HEK293 (cell line): ENCODE data around the gene QARS1.
A peak's percentile ranks its signal among the peaks of the same experiment; 100 is the strongest.

Source experiments
- CTCF ChIA-PET: fragments of 350-600 bp; formaldehyde crosslinking; extraction: SDS; loops from one replicate; lab custom pipeline; 2021; ENCODE audit warnings: antibody characterized with exemption; lab: Yijun Ruan, JAX
- POLR2A ChIA-PET: fragments of 300-600 bp; formaldehyde crosslinking; extraction: SDS; loops from one replicate; lab custom pipeline; 2020; ENCODE audit warnings: antibody characterized with exemption, inconsistent platforms; lab: Yijun Ruan, JAX
- H3K27ac ChIP-seq: fragments of 200-500 bp; sonication (Bioruptor generic); 2 replicates; pipeline ENCODE4 v1.5.1; 2014; ENCODE audit warnings: low read depth, low read length, control low read depth, inconsistent platforms; ENCODE audit errors: extremely low read depth
- H3K36me3 ChIP-seq, 2 experiments: fragments of 200-500 bp in 1 of 2; sonication (Bioruptor generic) in 1 of 2; 1 replicate in 1 of 2; 2 replicates in 1 of 2; pipeline ENCODE4 v1.5.1; 2014 to 2017; ENCODE audit warnings: inconsistent platforms in 2 of 2, low read length in 2 of 2; ENCODE audit not compliant: control insufficient read depth in 2 of 2, insufficient read depth in 1 of 2
- H3K4me1 ChIP-seq: fragments of 200-500 bp; sonication (Bioruptor generic); 2 replicates; pipeline ENCODE4 v1.5.1; 2014; ENCODE audit warnings: mild to moderate bottlenecking, low read length, inconsistent platforms; ENCODE audit not compliant: control insufficient read depth, insufficient read depth
- H3K4me3 ChIP-seq: 2 replicates; pipeline ENCODE4 v1.5.1; 2011; ENCODE audit warnings: low read depth, mild to moderate bottlenecking, control low read depth, low read length, moderate library complexity
- H3K9me3 ChIP-seq: fragments of 200-500 bp; sonication (Bioruptor generic); 2 replicates; pipeline ENCODE4 v1.5.1; 2014; ENCODE audit warnings: low read depth, low read length, inconsistent platforms; ENCODE audit not compliant: control insufficient read depth, insufficient read depth
- GLI4 ChIP-seq: fragments of 450-650 bp; formaldehyde crosslinking; IDR thresholded peaks from 2 replicates; pipeline ENCODE4 v1.5.1; 2016; ENCODE audit warnings: missing biosample characterization, missing genetic modification characterization
- GLIS2 ChIP-seq: fragments of 450-650 bp; formaldehyde crosslinking; IDR thresholded peaks from 2 replicates; pipeline ENCODE4 v1.5.1; 2016; ENCODE audit warnings: missing biosample characterization, missing genetic modification characterization
- SETDB1 ChIP-seq: IDR thresholded peaks from one replicate; pipeline ENCODE4 v1.6.1; 2017; ENCODE audit warnings: mild to moderate bottlenecking, low read length, moderate library complexity, mixed read lengths; ENCODE audit not compliant: insufficient read length
- SP2 ChIP-seq: fragments of 450-650 bp; formaldehyde crosslinking; IDR thresholded peaks from 2 replicates; pipeline ENCODE4 v1.5.1; 2016; ENCODE audit warnings: missing biosample characterization, missing genetic modification characterization
- TCF7L2 ChIP-seq: IDR thresholded peaks from 2 replicates; pipeline ENCODE4 v1.6.1; 2011; ENCODE audit warnings: low read depth, mild to moderate bottlenecking, inconsistent platforms, low read length, moderate library complexity, borderline replicate concordance
- WT1 ChIP-seq: fragments of 450-650 bp; formaldehyde crosslinking; IDR thresholded peaks from 2 replicates; pipeline ENCODE4 v1.5.1; 2016; ENCODE audit warnings: missing biosample characterization, missing genetic modification characterization
- ZBTB17 ChIP-seq: fragments of 450-650 bp; formaldehyde crosslinking; IDR thresholded peaks from 2 replicates; pipeline ENCODE4 v1.5.1; 2016; ENCODE audit warnings: missing biosample characterization, missing genetic modification characterization
- ZBTB21 ChIP-seq: fragments of 450-650 bp; formaldehyde crosslinking; IDR thresholded peaks from 2 replicates; pipeline ENCODE4 v1.5.1; 2017; ENCODE audit warnings: missing biosample characterization, missing genetic modification characterization
- ZNF23 ChIP-seq: fragments of 450-650 bp; formaldehyde crosslinking; IDR thresholded peaks from 2 replicates; pipeline ENCODE4 v1.5.1; 2016; ENCODE audit warnings: missing biosample characterization, missing genetic modification characterization, borderline replicate concordance
- ZNF404 ChIP-seq: fragments of 450-650 bp; formaldehyde crosslinking; IDR thresholded peaks from 2 replicates; pipeline ENCODE4 v1.5.1; 2017; ENCODE audit warnings: missing biosample characterization, missing genetic modification characterization
- ZNF426 ChIP-seq: fragments of 450-650 bp; formaldehyde crosslinking; IDR thresholded peaks from 2 replicates; pipeline ENCODE4 v1.5.1; 2017; ENCODE audit warnings: missing biosample characterization, missing genetic modification characterization, mild to moderate bottlenecking, inconsistent platforms, moderate library complexity
- ZNF473 ChIP-seq: fragments of 450-650 bp; formaldehyde crosslinking; IDR thresholded peaks from 2 replicates; pipeline ENCODE4 v1.5.1; 2017; ENCODE audit warnings: missing biosample characterization, missing genetic modification characterization
- ZNF658 ChIP-seq: fragments of 450-650 bp; formaldehyde crosslinking; IDR thresholded peaks from 2 replicates; pipeline ENCODE4; 2016; ENCODE audit warnings: missing biosample characterization, missing genetic modification characterization
- ZXDB ChIP-seq: fragments of 450-650 bp; formaldehyde crosslinking; IDR thresholded peaks from 2 replicates; pipeline ENCODE4 v1.5.1; 2016; ENCODE audit warnings: missing biosample characterization, missing genetic modification characterization
- TF ChIP-seq, protein P1 (sequence below): fragments of 450-650 bp; formaldehyde crosslinking; IDR thresholded peaks from 2 replicates; pipeline ENCODE4 v1.5.1; 2016; ENCODE audit warnings: missing biosample characterization, missing genetic modification characterization
- TF ChIP-seq, protein P2 (sequence below): fragments of 450-650 bp; formaldehyde crosslinking; IDR thresholded peaks from 2 replicates; pipeline ENCODE4 v1.5.1; 2016; ENCODE audit warnings: missing biosample characterization, missing genetic modification characterization
- TF ChIP-seq, protein P3 (sequence below): fragments of 450-650 bp; formaldehyde crosslinking; IDR thresholded peaks from 2 replicates; pipeline ENCODE4 v1.5.1; 2016; ENCODE audit warnings: missing biosample characterization, missing genetic modification characterization, low read depth
- TF ChIP-seq, protein P4 (sequence below): fragments of 450-650 bp; IDR thresholded peaks from 2 replicates; pipeline ENCODE4 v1.5.1; 2018; ENCODE audit warnings: missing biosample characterization, mild to moderate bottlenecking, missing genetic modification characterization

The QARS1 gene

DNA sequence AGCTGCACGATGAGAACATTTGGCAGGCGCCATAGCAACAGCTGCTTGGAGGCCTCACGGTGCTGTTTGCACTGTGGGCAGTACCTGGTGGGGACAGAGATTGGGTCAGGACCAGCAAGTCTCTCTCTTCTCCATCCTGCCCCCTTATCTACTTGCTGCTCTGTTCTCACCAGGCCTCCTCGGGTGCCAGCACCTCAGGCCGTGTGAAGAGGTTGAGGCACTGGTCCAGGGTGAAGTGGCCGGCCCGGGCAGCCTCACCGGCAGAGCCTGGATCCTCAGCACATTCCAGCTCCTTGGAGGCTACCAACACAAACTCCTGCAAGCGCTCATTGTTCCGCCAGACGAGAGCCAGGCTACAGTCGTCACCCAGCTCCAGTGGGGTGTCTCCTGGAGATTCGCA is 6.2 kb upstream of the QARS1 start:
- ChIA-PET CTCF (no interaction called here), POLR2A (interaction anchor here (1.3 kb wide), 1 partner anchor 17 kb away, joined by 5 read pairs; the partner anchor contains the start of gene QRICH1)
- Histone ChIP-seq H3K9me3 (no peaks in the 10 kb centered on the region), H3K27ac (no peak overlapping the region), H3K4me1 (no peaks in the 10 kb centered on the region), H3K36me3 (peaks cover 4 to 88% of the 10 kb centered on the region in 2 experiments; a peak in 2 of 3 replicates), H3K4me3 (no peak overlapping the region)
- TF ChIP-seq, protein P1, sequence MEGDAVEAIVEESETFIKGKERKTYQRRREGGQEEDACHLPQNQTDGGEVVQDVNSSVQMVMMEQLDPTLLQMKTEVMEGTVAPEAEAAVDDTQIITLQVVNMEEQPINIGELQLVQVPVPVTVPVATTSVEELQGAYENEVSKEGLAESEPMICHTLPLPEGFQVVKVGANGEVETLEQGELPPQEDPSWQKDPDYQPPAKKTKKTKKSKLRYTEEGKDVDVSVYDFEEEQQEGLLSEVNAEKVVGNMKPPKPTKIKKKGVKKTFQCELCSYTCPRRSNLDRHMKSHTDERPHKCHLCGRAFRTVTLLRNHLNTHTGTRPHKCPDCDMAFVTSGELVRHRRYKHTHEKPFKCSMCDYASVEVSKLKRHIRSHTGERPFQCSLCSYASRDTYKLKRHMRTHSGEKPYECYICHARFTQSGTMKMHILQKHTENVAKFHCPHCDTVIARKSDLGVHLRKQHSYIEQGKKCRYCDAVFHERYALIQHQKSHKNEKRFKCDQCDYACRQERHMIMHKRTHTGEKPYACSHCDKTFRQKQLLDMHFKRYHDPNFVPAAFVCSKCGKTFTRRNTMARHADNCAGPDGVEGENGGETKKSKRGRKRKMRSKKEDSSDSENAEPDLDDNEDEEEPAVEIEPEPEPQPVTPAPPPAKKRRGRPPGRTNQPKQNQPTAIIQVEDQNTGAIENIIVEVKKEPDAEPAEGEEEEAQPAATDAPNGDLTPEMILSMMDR (tag by site-specific recombination): no peak
- no peak for TF ChIP-seq ZNF23
- TF ChIP-seq, protein P2, sequence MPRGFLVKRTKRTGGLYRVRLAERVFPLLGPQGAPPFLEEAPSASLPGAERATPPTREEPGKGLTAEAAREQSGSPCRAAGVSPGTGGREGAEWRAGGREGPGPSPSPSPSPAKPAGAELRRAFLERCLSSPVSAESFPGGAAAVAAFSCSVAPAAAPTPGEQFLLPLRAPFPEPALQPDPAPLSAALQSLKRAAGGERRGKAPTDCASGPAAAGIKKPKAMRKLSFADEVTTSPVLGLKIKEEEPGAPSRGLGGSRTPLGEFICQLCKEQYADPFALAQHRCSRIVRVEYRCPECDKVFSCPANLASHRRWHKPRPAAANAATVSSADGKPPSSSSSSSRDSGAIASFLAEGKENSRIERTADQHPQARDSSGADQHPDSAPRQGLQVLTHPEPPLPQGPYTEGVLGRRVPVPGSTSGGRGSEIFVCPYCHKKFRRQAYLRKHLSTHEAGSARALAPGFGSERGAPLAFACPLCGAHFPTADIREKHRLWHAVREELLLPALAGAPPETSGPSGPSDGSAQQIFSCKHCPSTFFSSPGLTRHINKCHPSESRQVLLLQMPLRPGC: no peak
- TF ChIP-seq, protein P3, sequence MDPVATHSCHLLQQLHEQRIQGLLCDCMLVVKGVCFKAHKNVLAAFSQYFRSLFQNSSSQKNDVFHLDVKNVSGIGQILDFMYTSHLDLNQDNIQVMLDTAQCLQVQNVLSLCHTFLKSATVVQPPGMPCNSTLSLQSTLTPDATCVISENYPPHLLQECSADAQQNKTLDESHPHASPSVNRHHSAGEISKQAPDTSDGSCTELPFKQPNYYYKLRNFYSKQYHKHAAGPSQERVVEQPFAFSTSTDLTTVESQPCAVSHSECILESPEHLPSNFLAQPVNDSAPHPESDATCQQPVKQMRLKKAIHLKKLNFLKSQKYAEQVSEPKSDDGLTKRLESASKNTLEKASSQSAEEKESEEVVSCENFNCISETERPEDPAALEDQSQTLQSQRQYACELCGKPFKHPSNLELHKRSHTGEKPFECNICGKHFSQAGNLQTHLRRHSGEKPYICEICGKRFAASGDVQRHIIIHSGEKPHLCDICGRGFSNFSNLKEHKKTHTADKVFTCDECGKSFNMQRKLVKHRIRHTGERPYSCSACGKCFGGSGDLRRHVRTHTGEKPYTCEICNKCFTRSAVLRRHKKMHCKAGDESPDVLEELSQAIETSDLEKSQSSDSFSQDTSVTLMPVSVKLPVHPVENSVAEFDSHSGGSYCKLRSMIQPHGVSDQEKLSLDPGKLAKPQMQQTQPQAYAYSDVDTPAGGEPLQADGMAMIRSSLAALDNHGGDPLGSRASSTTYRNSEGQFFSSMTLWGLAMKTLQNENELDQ (tag by site-specific recombination): no peak
- no peak for TF ChIP-seq TCF7L2
- TF ChIP-seq, protein P4, sequence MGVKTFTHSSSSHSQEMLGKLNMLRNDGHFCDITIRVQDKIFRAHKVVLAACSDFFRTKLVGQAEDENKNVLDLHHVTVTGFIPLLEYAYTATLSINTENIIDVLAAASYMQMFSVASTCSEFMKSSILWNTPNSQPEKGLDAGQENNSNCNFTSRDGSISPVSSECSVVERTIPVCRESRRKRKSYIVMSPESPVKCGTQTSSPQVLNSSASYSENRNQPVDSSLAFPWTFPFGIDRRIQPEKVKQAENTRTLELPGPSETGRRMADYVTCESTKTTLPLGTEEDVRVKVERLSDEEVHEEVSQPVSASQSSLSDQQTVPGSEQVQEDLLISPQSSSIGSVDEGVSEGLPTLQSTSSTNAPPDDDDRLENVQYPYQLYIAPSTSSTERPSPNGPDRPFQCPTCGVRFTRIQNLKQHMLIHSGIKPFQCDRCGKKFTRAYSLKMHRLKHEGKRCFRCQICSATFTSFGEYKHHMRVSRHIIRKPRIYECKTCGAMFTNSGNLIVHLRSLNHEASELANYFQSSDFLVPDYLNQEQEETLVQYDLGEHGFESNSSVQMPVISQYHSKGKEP: no peak
- TF ChIP-seq ZNF658 (tag by site-specific recombination): no peak
- no peak for TF ChIP-seq ZNF426 (tag by site-specific recombination)
- TF ChIP-seq WT1 (tag by site-specific recombination): no peak
- no peak for TF ChIP-seq ZNF404
- no peak for TF ChIP-seq ZBTB21 (tag by site-specific recombination)
- no peak for TF ChIP-seq ZXDB (tag by site-specific recombination)
- no peak for TF ChIP-seq SP2 (tag by site-specific recombination)
- no peak for TF ChIP-seq ZBTB17
- no peak for TF ChIP-seq GLI4 (tag by site-specific recombination)
- no peak for TF ChIP-seq ZNF473 (tag by site-specific recombination)

DNA sequence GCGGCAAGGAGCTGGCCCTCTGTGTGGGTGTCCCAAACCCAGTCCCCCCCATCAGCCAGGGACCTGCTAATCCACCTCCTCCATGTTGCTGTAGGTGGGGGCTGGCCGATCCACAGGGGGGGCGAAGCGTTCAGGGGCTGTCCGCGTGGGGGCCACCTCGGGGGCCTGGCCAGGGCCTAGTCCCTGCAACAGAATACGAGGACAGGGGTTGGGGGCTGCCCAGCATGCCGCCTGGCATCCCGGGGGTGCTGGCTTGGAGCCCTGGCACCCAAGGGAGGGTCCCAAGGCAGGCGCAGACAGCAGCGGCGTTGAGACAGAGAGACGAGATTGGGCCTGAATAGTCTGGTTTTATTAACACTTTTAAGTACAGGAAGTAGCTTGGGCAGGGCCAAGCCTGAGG is 3.8 kb upstream of the QARS1 start:
- no peak overlapping the region for H3K27ac ChIP-seq
- peaks cover 0 to 69% of the 10 kb centered on the region in 2 experiments; a peak in 2 of 3 replicates for H3K36me3 ChIP-seq
- H3K4me1 ChIP-seq: no peaks in the 10 kb centered on the region
- TF ChIP-seq SETDB1 (no peak), GLIS2 (tag by site-specific recombination) (peak; percentile 51)
- ChIA-PET CTCF (no interaction called here), POLR2A (interaction anchor here (2.3 to 5.8 kb wide), 2 partner anchors 12 to 14 kb away, joined by 11 to 26 read pairs; partner anchors contain the start of genes QRICH1 and USP19)
- no peak overlapping the region for H3K4me3 ChIP-seq
- H3K9me3 ChIP-seq: no peaks in the 10 kb centered on the region
